Endothelial cell of umbilical vein (primary cell): Measurements from ENCODE around the gene PTPRD. TPM values are rescaled to one million over a fixed set of nuclear protein-coding genes. Genes with fewer than 3 reads are reported as not detected.
A peak's percentile ranks its signal among the peaks of the same experiment; 100 is the strongest.

Experiments used
- BruUV-seq: library from RNA; stranded (reverse); fragments of 400-500 nt; replicated peaks from 2 replicates; lab custom pipeline; 2021; lab: Mats Ljungman, UMichigan
- CTCF ChIA-PET: fragments of 300-600, 350-600 bp; sonication (Branson Sonifier 250); formaldehyde crosslinking; loops from one replicate; lab custom pipeline; 2021; ENCODE audit warnings: antibody characterized with exemption, inconsistent platforms; lab: Charles Lee
- POLR2A ChIA-PET: fragments of 300-600, 350-600 bp; sonication (Branson Sonifier 250); formaldehyde crosslinking; loops from one replicate; lab custom pipeline; 2021; ENCODE audit warnings: antibody characterized with exemption, inconsistent platforms; lab: Charles Lee
- DNase-seq: peaks from one replicate; pipeline ENCODE4 v3.0.0-alpha.2; 2011; ENCODE audit warnings: low read depth, low spot score
- FAIRE-seq: peaks from 2 replicates; lab custom pipeline; 2011; peaks lifted over from hg19 to GRCh38; lab: Jason Lieb, UNC
- H2AFZ ChIP-seq: 2 replicates; pipeline ENCODE4 v1.6.0; 2012; ENCODE audit warnings: low read depth, low read length, control low read depth, inconsistent platforms
- H3K27ac ChIP-seq: 2 replicates; pipeline ENCODE4 v1.5.1; 2011; ENCODE audit warnings: low read depth, mild to moderate bottlenecking, control low read depth, low read length, moderate library complexity; ENCODE audit not compliant: insufficient read depth
- H3K27me3 ChIP-seq, 2 experiments: 2 replicates each; pipeline versions ENCODE4 v1.6.0 to v1.6.1; 2011; ENCODE audit warnings: low read length in 2 of 2, mixed read lengths in 1 of 2; ENCODE audit not compliant: control insufficient read depth in 2 of 2, insufficient read depth in 2 of 2
- H3K36me3 ChIP-seq, 2 experiments: 2 replicates in 1 of 2; 3 replicates in 1 of 2; pipeline ENCODE4 v1.5.1; 2011; ENCODE audit warnings: low read length in 2 of 2, mild to moderate bottlenecking in 1 of 2, moderate library complexity in 1 of 2; ENCODE audit not compliant: control insufficient read depth in 2 of 2, insufficient read depth in 2 of 2; ENCODE audit errors: extremely low read depth in 1 of 2
- H3K4me1 ChIP-seq: 3 replicates; pipeline ENCODE4 v1.5.1; 2011; ENCODE audit warnings: mild to moderate bottlenecking, low read length; ENCODE audit not compliant: control insufficient read depth, insufficient read depth; ENCODE audit errors: extremely low read depth
- H3K4me2 ChIP-seq: 2 replicates; pipeline ENCODE4 v1.6.1; 2011; ENCODE audit warnings: low read length, control low read depth, mixed read lengths; ENCODE audit not compliant: insufficient read depth
- H3K4me3 ChIP-seq, 3 experiments: fragments of 200-600 bp in 1 of 3; sonication (generic), shearing (Covaris generic) in 1 of 3; replicated peaks in 1 of 3; 2 replicates each; pipeline ENCODE4 v1.5.1; 2011 to 2016; ENCODE audit warnings: control low read depth in 3 of 3, low read length in 3 of 3, mild to moderate bottlenecking in 2 of 3, inconsistent platforms in 1 of 3, low read depth in 1 of 3, moderate library complexity in 1 of 3; ENCODE audit not compliant: insufficient read depth in 1 of 3
- H3K79me2 ChIP-seq: 2 replicates; pipeline ENCODE4 v1.6.0; 2012; ENCODE audit warnings: low read length, inconsistent platforms; ENCODE audit not compliant: control insufficient read depth, insufficient read depth
- H3K9ac ChIP-seq: replicated peaks from 2 replicates; pipeline ENCODE3; 2011; ENCODE audit warnings: low read length, control low read depth; ENCODE audit not compliant: insufficient read depth; ENCODE audit errors: extremely low read depth
- H3K9me1 ChIP-seq: replicated peaks from 3 replicates; pipeline ENCODE4 v1.6.0; 2011; ENCODE audit warnings: mild to moderate bottlenecking, low read length; ENCODE audit not compliant: control insufficient read depth, insufficient read depth; ENCODE audit errors: extremely low read depth
- H3K9me3 ChIP-seq: replicated peaks from 2 replicates; pipeline ENCODE4 v1.5.1; 2012; ENCODE audit warnings: low read length, inconsistent platforms; ENCODE audit not compliant: control insufficient read depth, insufficient read depth
- H4K20me1 ChIP-seq: replicated peaks from 2 replicates; pipeline ENCODE3; 2011; ENCODE audit warnings: mild to moderate bottlenecking, low read length; ENCODE audit not compliant: control insufficient read depth, insufficient read depth; ENCODE audit errors: extremely low read depth
- EZH2 ChIP-seq: IDR thresholded peaks from 2 replicates; pipeline ENCODE4 v1.6.1; 2012; ENCODE audit warnings: borderline replicate concordance, low read depth, mild to moderate bottlenecking, moderate library complexity, low read length, inconsistent platforms; ENCODE audit not compliant: severe bottlenecking
- FOS ChIP-seq: IDR thresholded peaks from 2 replicates; pipeline ENCODE4 v1.6.1; 2011; ENCODE audit warnings: mild to moderate bottlenecking, low read length, moderate library complexity, borderline replicate concordance; ENCODE audit not compliant: insufficient read depth
- GATA2 ChIP-seq: IDR thresholded peaks from 2 replicates; pipeline ENCODE4 v1.7.0; 2011; ENCODE audit warnings: low read depth, mild to moderate bottlenecking, moderate library complexity, mixed read lengths, low read length; ENCODE audit not compliant: insufficient read length, insufficient read depth
- JUN ChIP-seq: IDR thresholded peaks from 2 replicates; pipeline ENCODE4 v1.6.1; 2011; ENCODE audit warnings: borderline replicate concordance, low read depth; ENCODE audit not compliant: insufficient read length, insufficient read depth
- MAX ChIP-seq: IDR thresholded peaks from 2 replicates; pipeline ENCODE4 v1.6.1; 2011; ENCODE audit not compliant: insufficient read depth, insufficient read length
- MYC ChIP-seq: IDR thresholded peaks from one replicate; pipeline ENCODE4 v1.6.1; 2011; ENCODE audit warnings: mild to moderate bottlenecking, low read depth, low read length
- POLR2A ChIP-seq: IDR thresholded peaks from 2 replicates; pipeline ENCODE4 v1.6.1; 2012; ENCODE audit warnings: low read depth, mild to moderate bottlenecking, control low read depth, low read length
- POLR2AphosphoS5 ChIP-seq: IDR thresholded peaks from 2 replicates; pipeline ENCODE4 v1.6.1; 2012; ENCODE audit warnings: low read depth, mild to moderate bottlenecking, control low read depth, low read length, moderate library complexity; ENCODE audit not compliant: insufficient read depth
- dilution Hi-C: fragments of 300-500 bp; cut with MboI; formaldehyde crosslinking; loops from one replicate; pipeline ENCODE4 v1.15.0; 2019; ENCODE audit warnings: low sequenced_read_pairs; ENCODE audit not compliant: extremely low pct_ligation_motif_present
- intact Hi-C: fragments of 100-400 bp; cut with micrococcal nuclease; formaldehyde crosslinking; loops from one replicate; pipeline ENCODE4 v1.10.0; 2022
- polyA plus RNA-seq, 4 experiments: library from polyadenylated mRNA; depleted of rRNA in 3 of 4; stranded (reverse) in 3 of 4; unstranded in 1 of 4; fragments of >200 nt; gene quantifications; 2 replicates each; pipeline versions ENCODE4 v1.2.1 to v1.2.3, GENCODE V29; 2011 to 2012; ENCODE audit warnings: missing spikeins in 1 of 4
- total RNA-seq: library from RNA; stranded (reverse); gene quantifications from 2 replicates; pipeline ENCODE4 v1.2.3, GENCODE V29; 2021
- TF ChIP-seq, protein P1 (sequence below), 2 donors: IDR thresholded peaks; 1 replicate in 1 of 2; 2 replicates in 1 of 2; pipeline ENCODE4 v1.5.1; 2011; ENCODE audit warnings: low read length in 2 of 2, mild to moderate bottlenecking in 2 of 2, moderate library complexity in 2 of 2, control low read depth in 1 of 2, inconsistent platforms in 1 of 2, low read depth in 1 of 2; ENCODE audit not compliant: insufficient read depth in 1 of 2; ENCODE audit errors: extremely low read depth in 1 of 2

PTPRD gene
- total and polyA plus RNA-seq, 2 donors (not counting 3 experiments of a cell fraction or from before 2014, with no cell fraction given): 5.5 to 5.7 TPM

DNA sequence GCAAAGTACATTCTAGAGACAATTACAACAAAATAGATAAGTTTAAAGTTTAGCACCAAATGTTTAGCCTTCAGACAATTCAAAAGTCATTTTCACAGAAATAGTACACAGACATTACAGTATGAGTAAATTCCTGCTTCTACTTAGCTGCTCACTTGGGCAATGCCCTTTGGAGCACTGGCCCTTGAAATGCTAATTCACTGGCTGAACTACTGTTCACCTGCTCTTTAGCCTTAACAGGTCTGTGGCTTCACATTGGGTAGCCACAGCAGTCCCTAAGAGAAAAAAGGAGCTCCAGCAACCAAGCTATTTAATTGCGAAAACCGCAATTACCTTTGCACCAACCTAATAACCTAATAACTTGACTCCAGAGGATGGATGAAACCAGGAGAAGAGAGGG, 1897.0 kb downstream of the PTPRD start:
- CTCF ChIA-PET: no interaction called here
- peak; percentile 8 for FAIRE-seq
- BruUV-seq: no TSS peak

More for the DNA sequence above, 1897.0 kb downstream of the PTPRD start:
- no peak overlapping the region for H3K27ac ChIP-seq
- peaks cover 4% of the 10 kb centered on the region for H3K4me1 ChIP-seq
- H3K9me1 ChIP-seq: no peaks in the 10 kb centered on the region
- no peak overlapping the region for H3K4me3 ChIP-seq
- no peaks in the 10 kb centered on the region for H3K27me3 ChIP-seq
- TF ChIP-seq MYC (no peak), POLR2AphosphoS5 (no peak), GATA2 (no peak), MAX (no peak), FOS (no peak), JUN (no peak), POLR2A (no peak), EZH2 (no peak)
- TF ChIP-seq, protein P1, sequence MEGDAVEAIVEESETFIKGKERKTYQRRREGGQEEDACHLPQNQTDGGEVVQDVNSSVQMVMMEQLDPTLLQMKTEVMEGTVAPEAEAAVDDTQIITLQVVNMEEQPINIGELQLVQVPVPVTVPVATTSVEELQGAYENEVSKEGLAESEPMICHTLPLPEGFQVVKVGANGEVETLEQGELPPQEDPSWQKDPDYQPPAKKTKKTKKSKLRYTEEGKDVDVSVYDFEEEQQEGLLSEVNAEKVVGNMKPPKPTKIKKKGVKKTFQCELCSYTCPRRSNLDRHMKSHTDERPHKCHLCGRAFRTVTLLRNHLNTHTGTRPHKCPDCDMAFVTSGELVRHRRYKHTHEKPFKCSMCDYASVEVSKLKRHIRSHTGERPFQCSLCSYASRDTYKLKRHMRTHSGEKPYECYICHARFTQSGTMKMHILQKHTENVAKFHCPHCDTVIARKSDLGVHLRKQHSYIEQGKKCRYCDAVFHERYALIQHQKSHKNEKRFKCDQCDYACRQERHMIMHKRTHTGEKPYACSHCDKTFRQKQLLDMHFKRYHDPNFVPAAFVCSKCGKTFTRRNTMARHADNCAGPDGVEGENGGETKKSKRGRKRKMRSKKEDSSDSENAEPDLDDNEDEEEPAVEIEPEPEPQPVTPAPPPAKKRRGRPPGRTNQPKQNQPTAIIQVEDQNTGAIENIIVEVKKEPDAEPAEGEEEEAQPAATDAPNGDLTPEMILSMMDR (IDR thresholded peaks at IDR 0.05; ENCODE audit: extremely low read depth in 1 of 2, insufficient read depth in 1 of 2, low read depth in 1 of 2, low read length in 2 of 2): no peak
- no peak overlapping the region for H3K9ac ChIP-seq
- POLR2A ChIA-PET: no interaction called here
- no peaks in the 10 kb centered on the region for H3K36me3 ChIP-seq
- no peak overlapping the region for H2AFZ ChIP-seq
- H3K9me3 ChIP-seq: no peaks in the 10 kb centered on the region
- H3K4me2 ChIP-seq: no peak overlapping the region
- intact Hi-C loops: no loop called here
- no peaks in the 10 kb centered on the region for H4K20me1 ChIP-seq
- dilution Hi-C loops: no loop called here
- no peaks in the 10 kb centered on the region for H3K79me2 ChIP-seq
- no peak for DNase-seq
